ENCODE measurements around the gene NKG7. TPM values are rescaled to one million over a fixed set of nuclear protein-coding genes. Genes with fewer than 3 reads are reported as not detected.

The NKG7 gene
- total and polyA plus RNA-seq, 2 of the 13 experiments (the other 11 are each of a cell fraction or from before 2014, with no cell fraction given): 0.40 TPM; not detected in 1

DNA sequence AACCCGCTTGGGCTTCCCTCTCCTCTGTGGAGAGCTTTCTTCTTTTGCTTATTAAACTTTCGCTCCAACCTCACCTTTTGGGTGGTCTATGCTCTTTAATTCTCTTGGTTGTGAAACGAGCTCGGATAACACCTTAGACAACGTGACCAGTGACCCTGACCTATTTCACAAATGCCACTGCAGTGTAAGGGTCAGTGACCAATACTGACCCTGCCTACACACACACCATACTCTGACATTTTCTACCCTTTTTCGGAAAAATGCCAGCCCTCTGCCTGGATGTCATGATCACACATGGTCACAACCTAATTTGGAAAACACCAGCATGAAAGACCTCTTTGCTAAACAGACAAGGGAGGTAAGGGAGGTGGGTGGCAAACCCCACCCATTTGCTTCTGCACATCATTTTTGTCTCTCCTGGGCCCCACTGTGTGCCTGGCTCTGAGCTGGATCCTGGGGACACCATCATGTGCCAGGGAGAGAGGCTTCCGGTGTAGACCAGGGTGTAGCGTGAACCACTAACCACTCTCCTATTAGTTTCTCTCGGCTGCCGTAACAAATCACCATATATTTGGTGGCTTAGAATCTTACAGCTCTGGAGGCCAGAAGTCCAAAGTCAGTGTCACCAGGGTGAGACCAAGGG, 16.2 kb downstream of the NKG7 start (continued):
- TF ChIP-seq, protein P1, sequence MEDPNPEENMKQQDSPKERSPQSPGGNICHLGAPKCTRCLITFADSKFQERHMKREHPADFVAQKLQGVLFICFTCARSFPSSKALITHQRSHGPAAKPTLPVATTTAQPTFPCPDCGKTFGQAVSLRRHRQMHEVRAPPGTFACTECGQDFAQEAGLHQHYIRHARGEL (CRISPR knock-in tag; IDR thresholded peaks at IDR 0.05): no peak
- no peak for TF ChIP-seq ZNF282 (IDR thresholded peaks at IDR 0.05; ENCODE audit: partially characterized antibody)
- TF ChIP-seq ZNF34 (CRISPR knock-in tag; IDR thresholded peaks at IDR 0.05; ENCODE audit: borderline replicate concordance): no peak
- TF ChIP-seq, protein P2, sequence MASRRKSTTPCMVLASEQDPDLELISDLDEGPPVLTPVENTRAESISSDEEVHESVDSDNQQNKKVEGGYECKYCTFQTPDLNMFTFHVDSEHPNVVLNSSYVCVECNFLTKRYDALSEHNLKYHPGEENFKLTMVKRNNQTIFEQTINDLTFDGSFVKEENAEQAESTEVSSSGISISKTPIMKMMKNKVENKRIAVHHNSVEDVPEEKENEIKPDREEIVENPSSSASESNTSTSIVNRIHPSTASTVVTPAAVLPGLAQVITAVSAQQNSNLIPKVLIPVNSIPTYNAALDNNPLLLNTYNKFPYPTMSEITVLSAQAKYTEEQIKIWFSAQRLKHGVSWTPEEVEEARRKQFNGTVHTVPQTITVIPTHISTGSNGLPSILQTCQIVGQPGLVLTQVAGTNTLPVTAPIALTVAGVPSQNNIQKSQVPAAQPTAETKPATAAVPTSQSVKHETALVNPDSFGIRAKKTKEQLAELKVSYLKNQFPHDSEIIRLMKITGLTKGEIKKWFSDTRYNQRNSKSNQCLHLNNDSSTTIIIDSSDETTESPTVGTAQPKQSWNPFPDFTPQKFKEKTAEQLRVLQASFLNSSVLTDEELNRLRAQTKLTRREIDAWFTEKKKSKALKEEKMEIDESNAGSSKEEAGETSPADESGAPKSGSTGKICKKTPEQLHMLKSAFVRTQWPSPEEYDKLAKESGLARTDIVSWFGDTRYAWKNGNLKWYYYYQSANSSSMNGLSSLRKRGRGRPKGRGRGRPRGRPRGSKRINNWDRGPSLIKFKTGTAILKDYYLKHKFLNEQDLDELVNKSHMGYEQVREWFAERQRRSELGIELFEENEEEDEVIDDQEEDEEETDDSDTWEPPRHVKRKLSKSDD (CRISPR knock-in tag; IDR thresholded peaks at IDR 0.05; ENCODE audit: low read depth): no peak
- no peak for TF ChIP-seq SMC3 (IDR thresholded peaks at IDR 0.05; ENCODE audit: low read length)
- TF ChIP-seq ZNF234 (CRISPR knock-in tag; conservative IDR thresholded peaks at IDR 0.05): no peak
- TF ChIP-seq ZNF644 (CRISPR knock-in tag; IDR thresholded peaks at IDR 0.05; ENCODE audit: low read depth): 0 out of 2 replicates have a peak, but pooled peaks have one; percentile 36
- TF ChIP-seq, protein P3, sequence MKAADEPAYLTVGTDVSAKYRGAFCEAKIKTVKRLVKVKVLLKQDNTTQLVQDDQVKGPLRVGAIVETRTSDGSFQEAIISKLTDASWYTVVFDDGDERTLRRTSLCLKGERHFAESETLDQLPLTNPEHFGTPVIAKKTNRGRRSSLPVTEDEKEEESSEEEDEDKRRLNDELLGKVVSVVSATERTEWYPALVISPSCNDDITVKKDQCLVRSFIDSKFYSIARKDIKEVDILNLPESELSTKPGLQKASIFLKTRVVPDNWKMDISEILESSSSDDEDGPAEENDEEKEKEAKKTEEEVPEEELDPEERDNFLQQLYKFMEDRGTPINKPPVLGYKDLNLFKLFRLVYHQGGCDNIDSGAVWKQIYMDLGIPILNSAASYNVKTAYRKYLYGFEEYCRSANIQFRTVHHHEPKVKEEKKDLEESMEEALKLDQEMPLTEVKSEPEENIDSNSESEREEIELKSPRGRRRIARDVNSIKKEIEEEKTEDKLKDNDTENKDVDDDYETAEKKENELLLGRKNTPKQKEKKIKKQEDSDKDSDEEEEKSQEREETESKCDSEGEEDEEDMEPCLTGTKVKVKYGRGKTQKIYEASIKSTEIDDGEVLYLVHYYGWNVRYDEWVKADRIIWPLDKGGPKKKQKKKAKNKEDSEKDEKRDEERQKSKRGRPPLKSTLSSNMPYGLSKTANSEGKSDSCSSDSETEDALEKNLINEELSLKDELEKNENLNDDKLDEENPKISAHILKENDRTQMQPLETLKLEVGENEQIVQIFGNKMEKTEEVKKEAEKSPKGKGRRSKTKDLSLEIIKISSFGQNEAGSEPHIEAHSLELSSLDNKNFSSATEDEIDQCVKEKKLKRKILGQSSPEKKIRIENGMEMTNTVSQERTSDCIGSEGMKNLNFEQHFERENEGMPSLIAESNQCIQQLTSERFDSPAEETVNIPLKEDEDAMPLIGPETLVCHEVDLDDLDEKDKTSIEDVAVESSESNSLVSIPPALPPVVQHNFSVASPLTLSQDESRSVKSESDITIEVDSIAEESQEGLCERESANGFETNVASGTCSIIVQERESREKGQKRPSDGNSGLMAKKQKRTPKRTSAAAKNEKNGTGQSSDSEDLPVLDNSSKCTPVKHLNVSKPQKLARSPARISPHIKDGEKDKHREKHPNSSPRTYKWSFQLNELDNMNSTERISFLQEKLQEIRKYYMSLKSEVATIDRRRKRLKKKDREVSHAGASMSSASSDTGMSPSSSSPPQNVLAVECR (CRISPR knock-in tag; IDR thresholded peaks at IDR 0.05; ENCODE audit: borderline replicate concordance): peak; percentile 45; the same call in 1 of the 2 replicates
- peak; percentile 80; the same call in 1 of the 2 replicates for TF ChIP-seq BRD4 (CRISPR knock-in tag; IDR thresholded peaks at IDR 0.05)
- TF ChIP-seq RARG (CRISPR knock-in tag; IDR thresholded peaks at IDR 0.05; ENCODE audit: low read depth): no peak
- TF ChIP-seq CREM (IDR thresholded peaks at IDR 0.05): peak; percentile 83
- TF ChIP-seq CREM (CRISPR knock-in tag; IDR thresholded peaks at IDR 0.05): no peak
- TF ChIP-seq THAP11 (CRISPR knock-in tag; IDR thresholded peaks at IDR 0.05): peak; percentile 57
- TF ChIP-seq ZNF674 (CRISPR knock-in tag; IDR thresholded peaks at IDR 0.05; ENCODE audit: low read depth): no peak
- TF ChIP-seq SIN3A (IDR thresholded peaks at IDR 0.05; ENCODE audit: borderline replicate concordance, low read depth, low read length): no peak
- TF ChIP-seq GFI1 (CRISPR knock-in tag; IDR thresholded peaks at IDR 0.05; ENCODE audit: borderline replicate concordance): 0 out of 2 replicates have a peak, but pooled peaks have one; percentile 26
- TF ChIP-seq, protein P4, sequence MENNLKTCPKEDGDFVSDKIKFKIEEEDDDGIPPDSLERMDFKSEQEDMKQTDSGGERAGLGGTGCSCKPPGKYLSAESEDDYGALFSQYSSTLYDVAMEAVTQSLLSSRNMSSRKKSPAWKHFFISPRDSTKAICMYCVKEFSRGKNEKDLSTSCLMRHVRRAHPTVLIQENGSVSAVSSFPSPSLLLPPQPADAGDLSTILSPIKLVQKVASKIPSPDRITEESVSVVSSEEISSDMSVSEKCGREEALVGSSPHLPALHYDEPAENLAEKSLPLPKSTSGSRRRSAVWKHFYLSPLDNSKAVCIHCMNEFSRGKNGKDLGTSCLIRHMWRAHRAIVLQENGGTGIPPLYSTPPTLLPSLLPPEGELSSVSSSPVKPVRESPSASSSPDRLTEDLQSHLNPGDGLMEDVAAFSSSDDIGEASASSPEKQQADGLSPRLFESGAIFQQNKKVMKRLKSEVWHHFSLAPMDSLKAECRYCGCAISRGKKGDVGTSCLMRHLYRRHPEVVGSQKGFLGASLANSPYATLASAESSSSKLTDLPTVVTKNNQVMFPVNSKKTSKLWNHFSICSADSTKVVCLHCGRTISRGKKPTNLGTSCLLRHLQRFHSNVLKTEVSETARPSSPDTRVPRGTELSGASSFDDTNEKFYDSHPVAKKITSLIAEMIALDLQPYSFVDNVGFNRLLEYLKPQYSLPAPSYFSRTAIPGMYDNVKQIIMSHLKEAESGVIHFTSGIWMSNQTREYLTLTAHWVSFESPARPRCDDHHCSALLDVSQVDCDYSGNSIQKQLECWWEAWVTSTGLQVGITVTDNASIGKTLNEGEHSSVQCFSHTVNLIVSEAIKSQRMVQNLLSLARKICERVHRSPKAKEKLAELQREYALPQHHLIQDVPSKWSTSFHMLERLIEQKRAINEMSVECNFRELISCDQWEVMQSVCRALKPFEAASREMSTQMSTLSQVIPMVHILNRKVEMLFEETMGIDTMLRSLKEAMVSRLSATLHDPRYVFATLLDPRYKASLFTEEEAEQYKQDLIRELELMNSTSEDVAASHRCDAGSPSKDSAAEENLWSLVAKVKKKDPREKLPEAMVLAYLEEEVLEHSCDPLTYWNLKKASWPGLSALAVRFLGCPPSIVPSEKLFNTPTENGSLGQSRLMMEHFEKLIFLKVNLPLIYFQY (CRISPR knock-in tag; IDR thresholded peaks at IDR 0.05; ENCODE audit: borderline replicate concordance): 0 out of 2 replicates have a peak, but pooled peaks have one; percentile 23
- peak; percentile 92 to 96 for TF ChIP-seq NR2F1 (CRISPR knock-in tag; IDR thresholded peaks at IDR 0.05)
- TF ChIP-seq POLR2AphosphoS5 (IDR thresholded peaks at IDR 0.05; ENCODE audit: low read depth, low read length): peak; percentile 24; the same call in 1 of the 2 replicates

Measured in HepG2 (cell line).